IMR-90 (cell line): ENCODE measurements around the gene GTF3C4. TPM values are rescaled to one million over a fixed set of nuclear protein-coding genes. Genes with fewer than 3 reads are reported as not detected.

ENCODE experiments used
- ATAC-seq: fragments of 200-7000 bp; cut with Tn5 transposase; 2 replicates; pipeline ENCODE4 v1.9.1; 2020; ENCODE audit warnings: low read depth, mild to moderate bottlenecking, moderate library complexity
- BruUV-seq: library from RNA; stranded (reverse); fragments of 400-500 nt; replicated peaks from 2 replicates; lab custom pipeline; 2021; lab: Mats Ljungman, UMichigan
- CTCF ChIA-PET: fragments of 300-600 bp; formaldehyde crosslinking; extraction: SDS; loops from one replicate; lab custom pipeline; 2021; ENCODE audit warnings: antibody characterized with exemption; lab: Yijun Ruan, JAX
- POLR2A ChIA-PET: fragments of 300-600 bp; sonication (Branson Sonifier 250); formaldehyde crosslinking; loops from one replicate; lab custom pipeline; 2022; ENCODE audit warnings: antibody characterized with exemption; ENCODE audit not compliant: unreplicated experiment; lab: Charles Lee
- DNase-seq: peaks from one replicate; pipeline ENCODE4 v3.0.0; 2013
- H2AFZ ChIP-seq: replicated peaks from 2 replicates; pipeline ENCODE3; 2013; ENCODE audit warnings: low read length, mild to moderate bottlenecking; ENCODE audit not compliant: poor library complexity
- H2AK5ac ChIP-seq: 2 replicates; pipeline ENCODE4 v1.6.1; 2013; ENCODE audit warnings: low read depth, low read length, inconsistent platforms
- H2AK9ac ChIP-seq: replicated peaks from 2 replicates; pipeline ENCODE3; 2013; ENCODE audit warnings: mild to moderate bottlenecking, low read depth, low read length, moderate library complexity; ENCODE audit not compliant: poor library complexity
- H2BK120ac ChIP-seq: 2 replicates; pipeline ENCODE4 v1.6.1; 2013; ENCODE audit warnings: low read depth, low read length, inconsistent platforms
- H2BK15ac ChIP-seq: 3 replicates; pipeline ENCODE4 v1.6.1; 2013; ENCODE audit warnings: low read depth, low read length, inconsistent platforms
- H2BK20ac ChIP-seq: 2 replicates; pipeline ENCODE4 v1.6.1; 2013; ENCODE audit warnings: low read depth, mild to moderate bottlenecking, inconsistent platforms, low read length, moderate library complexity
- H2BK5ac ChIP-seq: 2 replicates; pipeline ENCODE4 v1.6.1; 2013; ENCODE audit warnings: mild to moderate bottlenecking, low read depth, low read length, inconsistent platforms; ENCODE audit not compliant: poor library complexity, severe bottlenecking
- H3K14ac ChIP-seq: replicated peaks from 2 replicates; pipeline ENCODE4 v1.6.1; 2013; ENCODE audit warnings: low read depth, low read length, inconsistent platforms
- H3K18ac ChIP-seq: 2 replicates; pipeline ENCODE4 v1.6.1; 2013; ENCODE audit warnings: low read depth, low read length, control low read depth
- H3K23ac ChIP-seq: 2 replicates; pipeline ENCODE4 v1.6.1; 2013; ENCODE audit warnings: low read depth, low read length, inconsistent platforms
- H3K27ac ChIP-seq: 2 replicates; pipeline ENCODE4 v1.5.1; 2013; ENCODE audit warnings: mild to moderate bottlenecking, control low read depth, low read length; ENCODE audit not compliant: insufficient read depth
- H3K27me3 ChIP-seq: 2 replicates; pipeline ENCODE4 v1.6.1; 2013; ENCODE audit warnings: low read length; ENCODE audit not compliant: control insufficient read depth, insufficient read depth
- H3K36me3 ChIP-seq: 2 replicates; pipeline ENCODE4 v1.6.1; 2013; ENCODE audit warnings: low read length, mixed read lengths; ENCODE audit not compliant: control insufficient read depth, insufficient read depth
- H3K4ac ChIP-seq: 2 replicates; pipeline ENCODE4 v1.6.1; 2013; ENCODE audit warnings: low read depth, low read length, inconsistent platforms
- H3K4me1 ChIP-seq: 2 replicates; pipeline ENCODE4 v1.6.1; 2013; ENCODE audit warnings: low read length, mixed read lengths; ENCODE audit not compliant: control insufficient read depth, insufficient read depth
- H3K4me2 ChIP-seq: 2 replicates; pipeline ENCODE4 v1.6.1; 2013; ENCODE audit warnings: low read depth, mild to moderate bottlenecking, control low read depth, low read length, moderate library complexity
- H3K4me3 ChIP-seq: 2 replicates; pipeline ENCODE4 v1.5.1; 2013; ENCODE audit warnings: low read depth, mild to moderate bottlenecking, control low read depth, low read length, moderate library complexity; ENCODE audit not compliant: insufficient read depth
- H3K56ac ChIP-seq: 2 replicates; pipeline ENCODE4 v1.6.1; 2013; ENCODE audit warnings: low read length, inconsistent platforms; ENCODE audit not compliant: insufficient read depth; ENCODE audit errors: extremely low read depth
- H3K79me1 ChIP-seq, 2 experiments: 2 replicates each; pipeline ENCODE4 v1.6.1; 2013; ENCODE audit warnings: low read length in 2 of 2, inconsistent platforms in 1 of 2, low read depth in 1 of 2
- H3K9ac ChIP-seq: 2 replicates; pipeline ENCODE4 v1.6.1; 2013; ENCODE audit warnings: low read depth, low read length, control low read depth
- H3K9me1 ChIP-seq: 2 replicates; pipeline ENCODE4 v1.6.1; 2013; ENCODE audit warnings: low read length, inconsistent platforms; ENCODE audit not compliant: insufficient read depth
- H3K9me3 ChIP-seq: 2 replicates; pipeline ENCODE4 v1.6.1; 2013; ENCODE audit warnings: low read length; ENCODE audit not compliant: control insufficient read depth, insufficient read depth
- H4K20me1 ChIP-seq: 2 replicates; pipeline ENCODE4 v1.6.1; 2013; ENCODE audit warnings: low read length, inconsistent platforms; ENCODE audit not compliant: insufficient read depth
- H4K5ac ChIP-seq: 2 replicates; pipeline ENCODE4 v1.6.1; 2013; ENCODE audit warnings: mild to moderate bottlenecking, low read depth, low read length, control low read depth
- H4K8ac ChIP-seq, 2 experiments: 2 replicates each; pipeline ENCODE4 v1.6.1; 2013; ENCODE audit warnings: low read depth in 2 of 2, low read length in 2 of 2, control low read depth in 1 of 2, inconsistent platforms in 1 of 2
- H4K91ac ChIP-seq: 2 replicates; pipeline ENCODE4 v1.6.1; 2013; ENCODE audit warnings: low read depth, low read length, inconsistent platforms; ENCODE audit not compliant: insufficient read depth
- BHLHE40 ChIP-seq: fragments of 150-350 bp; IDR thresholded peaks from 2 replicates; pipeline ENCODE4 v1.6.1; 2016; ENCODE audit warnings: mild to moderate bottlenecking, low read depth, low read length
- CEBPB ChIP-seq: IDR thresholded peaks from 2 replicates; pipeline ENCODE4 v1.6.1; 2012; ENCODE audit warnings: low read depth, low read length, improper control_type of control experiment
- CHD1 ChIP-seq: IDR thresholded peaks from 2 replicates; pipeline ENCODE4 v1.6.1; 2012; ENCODE audit warnings: low read depth, low read length, improper control_type of control experiment
- ELK1 ChIP-seq: fragments of 150-350 bp; IDR thresholded peaks from 2 replicates; pipeline ENCODE4 v1.6.1; 2016; ENCODE audit warnings: low read depth, mild to moderate bottlenecking, low read length, moderate library complexity, borderline replicate concordance
- MAFK ChIP-seq: IDR thresholded peaks from 2 replicates; pipeline ENCODE4 v1.6.1; 2012; ENCODE audit warnings: low read depth, low read length, improper control_type of control experiment
- MAZ ChIP-seq: IDR thresholded peaks from 2 replicates; pipeline ENCODE4 v1.6.1; 2012; ENCODE audit warnings: low read depth, mild to moderate bottlenecking, low read length, improper control_type of control experiment, moderate library complexity, borderline replicate concordance
- MXI1 ChIP-seq: IDR thresholded peaks from 2 replicates; pipeline ENCODE4 v1.6.1; 2012; ENCODE audit warnings: low read depth, mild to moderate bottlenecking, low read length, moderate library complexity, borderline replicate concordance
- NFE2L2 ChIP-seq: fragments of 150-350 bp; IDR thresholded peaks from 2 replicates; pipeline ENCODE4 v1.6.1; 2016; ENCODE audit warnings: low read depth, mild to moderate bottlenecking, low read length
- POLR2A ChIP-seq: IDR thresholded peaks from 2 replicates; pipeline ENCODE4 v1.6.1; 2012; ENCODE audit warnings: mild to moderate bottlenecking, low read depth, low read length
- RFX5 ChIP-seq: IDR thresholded peaks from 2 replicates; pipeline ENCODE4 v1.8.0; 2012; ENCODE audit warnings: low read depth, mild to moderate bottlenecking, low read length, moderate library complexity
- SMC3 ChIP-seq: fragments of 150-350 bp; IDR thresholded peaks from 2 replicates; pipeline ENCODE4 v1.6.1; 2016; ENCODE audit warnings: low read depth, mild to moderate bottlenecking, antibody characterized with exemption, low read length, moderate library complexity
- WGBS, 2 experiments: methylation state at CpG; one replicate each; pipeline versions ENCODE4 v1.1.5 to v1.1.7; 2013; ENCODE audit warnings: missing lambda C conversion rate in 2 of 2; ENCODE audit not compliant: insufficient read length in 1 of 2; ENCODE audit errors: extremely low coverage in 2 of 2; 5-methylcytosine and 5-hydroxymethylcytosine counted together
- dilution Hi-C: fragments of 300-500 bp; cut with HindIII; formaldehyde crosslinking; loops from one replicate; pipeline ENCODE4 v1.14.3; 2018; ENCODE audit warnings: low sequenced_read_pairs; ENCODE audit not compliant: unreplicated experiment
- in situ Hi-C: fragments of 300-500 bp; cut with MboI; formaldehyde crosslinking; loops from 3 replicates; pipeline ENCODE4 v1.14.3; 2019; ENCODE audit warnings: low sequenced_read_pairs, inconsistent platforms, mixed read lengths
- intact Hi-C: fragments of 100-400 bp; cut with micrococcal nuclease; formaldehyde crosslinking; loops from 2 replicates; pipeline ENCODE4 v1.10.0; 2022
- polyA plus RNA-seq, 3 experiments: library from polyadenylated mRNA; depleted of rRNA; stranded (reverse); fragments of >200 nt; gene quantifications; 2 replicates each; pipeline ENCODE4 v1.2.3, GENCODE V29; 2012; ENCODE audit warnings: low replicate concordance in 1 of 3
- total RNA-seq: library from RNA; depleted of rRNA; stranded (reverse); fragments of >200 nt; gene quantifications from 2 replicates; pipeline ENCODE4 v1.2.3, GENCODE V29; 2012
- TF ChIP-seq, protein P1 (sequence below): conservative IDR thresholded peaks from 2 replicates; pipeline ENCODE4 v1.5.1; 2012; ENCODE audit warnings: mild to moderate bottlenecking, low read depth, low read length, improper control_type of control experiment
- TF ChIP-seq, protein P2 (sequence below): fragments of 150-350 bp; IDR thresholded peaks from 2 replicates; pipeline ENCODE4 v1.6.1; 2017; ENCODE audit warnings: mild to moderate bottlenecking, antibody characterized with exemption, low read length, low read depth

Gene GTF3C4
- total and polyA plus RNA-seq, 2 of the 4 experiments (the other 2 are of a cell fraction) = 4.7 to 16.5 TPM

- Histone ChIP-seq H3K27me3 (no peaks in the 10 kb centered on the region), H4K5ac (no peak overlapping the region), H3K18ac (no peak overlapping the region), H3K36me3 (peaks cover 33% of the 10 kb centered on the region), H4K8ac (no peak overlapping the region), H2AK5ac (no peak overlapping the region), H3K23ac (no peak overlapping the region), H3K27ac (no peak overlapping the region), H3K9me3 (no peaks in the 10 kb centered on the region), H3K4me1 (no peaks in the 10 kb centered on the region), H3K4me2 (no peak overlapping the region), H2BK20ac (no peak overlapping the region), H3K79me1 (peaks cover 3 to 23% of the 10 kb centered on the region in 2 experiments), H2AK9ac (no peak overlapping the region), H2BK15ac (no peak overlapping the region), H2BK120ac (no peak overlapping the region), H3K14ac (no peak overlapping the region), H2AFZ (no peak overlapping the region), H4K91ac (no peak overlapping the region), H3K56ac (no peak overlapping the region), H2BK5ac (no peak overlapping the region), H3K4me3 (no peak overlapping the region), H4K20me1 (peaks cover 10% of the 10 kb centered on the region; the same call in 1 of the 2 replicates), H3K4ac (no peak overlapping the region), H3K9me1 (peaks cover 3% of the 10 kb centered on the region), H3K9ac (no peak overlapping the region)
- CTCF ChIA-PET = no interaction called here
- in situ Hi-C loops = no loop called here
- no CpG with 5 or more reads among the region's 1 CpG for WGBS, 2 experiments
- no TSS peak for BruUV-seq
- TF ChIP-seq RFX5 = no peak
- no peak for TF ChIP-seq POLR2A
- no peak for TF ChIP-seq BHLHE40
- TF ChIP-seq NFE2L2 = no peak
- no peak for TF ChIP-seq CHD1
- TF ChIP-seq MXI1 = no peak
- TF ChIP-seq, protein P1, sequence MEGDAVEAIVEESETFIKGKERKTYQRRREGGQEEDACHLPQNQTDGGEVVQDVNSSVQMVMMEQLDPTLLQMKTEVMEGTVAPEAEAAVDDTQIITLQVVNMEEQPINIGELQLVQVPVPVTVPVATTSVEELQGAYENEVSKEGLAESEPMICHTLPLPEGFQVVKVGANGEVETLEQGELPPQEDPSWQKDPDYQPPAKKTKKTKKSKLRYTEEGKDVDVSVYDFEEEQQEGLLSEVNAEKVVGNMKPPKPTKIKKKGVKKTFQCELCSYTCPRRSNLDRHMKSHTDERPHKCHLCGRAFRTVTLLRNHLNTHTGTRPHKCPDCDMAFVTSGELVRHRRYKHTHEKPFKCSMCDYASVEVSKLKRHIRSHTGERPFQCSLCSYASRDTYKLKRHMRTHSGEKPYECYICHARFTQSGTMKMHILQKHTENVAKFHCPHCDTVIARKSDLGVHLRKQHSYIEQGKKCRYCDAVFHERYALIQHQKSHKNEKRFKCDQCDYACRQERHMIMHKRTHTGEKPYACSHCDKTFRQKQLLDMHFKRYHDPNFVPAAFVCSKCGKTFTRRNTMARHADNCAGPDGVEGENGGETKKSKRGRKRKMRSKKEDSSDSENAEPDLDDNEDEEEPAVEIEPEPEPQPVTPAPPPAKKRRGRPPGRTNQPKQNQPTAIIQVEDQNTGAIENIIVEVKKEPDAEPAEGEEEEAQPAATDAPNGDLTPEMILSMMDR = no peak
- no peak for TF ChIP-seq MAFK
- TF ChIP-seq MAZ = no peak
- no peak for TF ChIP-seq SMC3
- TF ChIP-seq ELK1 = no peak
- TF ChIP-seq, protein P2, sequence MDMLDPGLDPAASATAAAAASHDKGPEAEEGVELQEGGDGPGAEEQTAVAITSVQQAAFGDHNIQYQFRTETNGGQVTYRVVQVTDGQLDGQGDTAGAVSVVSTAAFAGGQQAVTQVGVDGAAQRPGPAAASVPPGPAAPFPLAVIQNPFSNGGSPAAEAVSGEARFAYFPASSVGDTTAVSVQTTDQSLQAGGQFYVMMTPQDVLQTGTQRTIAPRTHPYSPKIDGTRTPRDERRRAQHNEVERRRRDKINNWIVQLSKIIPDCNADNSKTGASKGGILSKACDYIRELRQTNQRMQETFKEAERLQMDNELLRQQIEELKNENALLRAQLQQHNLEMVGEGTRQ = no peak
- no peak for TF ChIP-seq CEBPB
- DNase-seq (no peak), ATAC-seq (no peak)
- intact Hi-C loops = no loop called here
- POLR2A ChIA-PET = no interaction called here
- dilution Hi-C loops = no loop called here
Observed at GRCh38 chr9:132690696-132691095, 20.4 kb downstream of the GTF3C4 start.
